Measurements from ENCODE around the gene USP32. TPM values are rescaled to one million over a fixed set of nuclear protein-coding genes. Genes with fewer than 3 reads are reported as not detected.
A peak's percentile ranks its signal among the peaks of the same experiment; 100 is the strongest.

USP32 gene
- polyA plus RNA-seq, 1 experiment: 23.8 TPM

DNA sequence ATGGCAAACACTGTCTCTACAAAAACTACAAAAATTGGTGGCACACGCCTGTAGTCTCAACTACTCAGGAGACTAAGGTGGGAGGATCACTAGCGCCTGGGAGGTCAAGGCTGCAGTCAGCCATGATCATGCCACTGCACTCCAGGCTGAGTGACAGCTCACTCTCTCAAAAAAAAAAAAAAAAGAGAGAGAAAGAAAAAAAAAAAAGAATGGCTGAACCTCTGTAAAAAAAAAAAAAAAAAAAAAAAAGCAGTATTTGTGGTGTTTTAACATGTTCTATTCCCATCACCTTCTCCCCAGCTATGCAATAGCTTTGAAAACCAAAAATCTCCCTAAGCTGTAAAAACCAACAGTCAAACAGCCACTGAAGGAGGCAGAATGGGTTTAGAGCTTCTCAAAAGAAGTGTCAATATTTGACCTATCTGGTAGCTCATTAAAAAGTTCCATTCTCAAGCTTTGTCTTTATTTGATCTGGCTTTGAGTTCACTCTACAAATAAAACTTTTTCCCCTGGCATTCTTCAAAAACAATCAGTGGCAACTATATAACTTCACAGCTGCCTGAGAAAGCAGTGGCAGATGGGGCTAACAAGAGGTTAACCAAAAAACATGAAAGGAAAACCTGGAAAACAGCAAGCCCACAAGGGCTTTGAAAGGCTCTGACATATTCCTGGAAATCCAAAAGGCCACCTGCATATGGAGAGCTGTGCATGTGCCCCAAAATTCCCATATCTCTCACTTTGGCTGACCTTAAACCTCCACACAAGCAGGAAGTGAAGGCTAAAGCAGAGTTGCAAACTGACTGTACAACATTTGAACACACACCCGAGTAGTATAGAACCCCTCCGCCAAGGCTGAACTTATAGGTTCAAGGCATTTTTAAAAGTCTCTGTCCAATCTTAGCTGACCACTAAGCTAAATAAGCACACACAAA is 36.0 kb downstream of the USP32 start:
- Histone ChIP-seq H3K27me3 (ENCODE audit: control insufficient read depth, insufficient read depth, low read length) (no peaks in the 10 kb centered on the region), H3K36me3 (ENCODE audit: control insufficient read depth, insufficient read depth, low read length) (no peaks in the 10 kb centered on the region), H3K4me3 (ENCODE audit: low read depth, low read length) (no peak overlapping the region)
- POLR2A ChIA-PET: no interaction called here
- TF ChIP-seq, protein P1, sequence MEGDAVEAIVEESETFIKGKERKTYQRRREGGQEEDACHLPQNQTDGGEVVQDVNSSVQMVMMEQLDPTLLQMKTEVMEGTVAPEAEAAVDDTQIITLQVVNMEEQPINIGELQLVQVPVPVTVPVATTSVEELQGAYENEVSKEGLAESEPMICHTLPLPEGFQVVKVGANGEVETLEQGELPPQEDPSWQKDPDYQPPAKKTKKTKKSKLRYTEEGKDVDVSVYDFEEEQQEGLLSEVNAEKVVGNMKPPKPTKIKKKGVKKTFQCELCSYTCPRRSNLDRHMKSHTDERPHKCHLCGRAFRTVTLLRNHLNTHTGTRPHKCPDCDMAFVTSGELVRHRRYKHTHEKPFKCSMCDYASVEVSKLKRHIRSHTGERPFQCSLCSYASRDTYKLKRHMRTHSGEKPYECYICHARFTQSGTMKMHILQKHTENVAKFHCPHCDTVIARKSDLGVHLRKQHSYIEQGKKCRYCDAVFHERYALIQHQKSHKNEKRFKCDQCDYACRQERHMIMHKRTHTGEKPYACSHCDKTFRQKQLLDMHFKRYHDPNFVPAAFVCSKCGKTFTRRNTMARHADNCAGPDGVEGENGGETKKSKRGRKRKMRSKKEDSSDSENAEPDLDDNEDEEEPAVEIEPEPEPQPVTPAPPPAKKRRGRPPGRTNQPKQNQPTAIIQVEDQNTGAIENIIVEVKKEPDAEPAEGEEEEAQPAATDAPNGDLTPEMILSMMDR (IDR thresholded peaks at IDR 0.05; ENCODE audit: insufficient read depth, low read depth, low read length): no peak
- CTCF ChIA-PET: interaction anchor here (0.6 to 1.1 kb wide), 3 partner anchors 11 to 149 kb away, joined by 3 to 4 read pairs (median 3); no protein-coding TSS in a partner anchor
- DNase-seq (ENCODE audit: low read depth): no peak

DNA sequence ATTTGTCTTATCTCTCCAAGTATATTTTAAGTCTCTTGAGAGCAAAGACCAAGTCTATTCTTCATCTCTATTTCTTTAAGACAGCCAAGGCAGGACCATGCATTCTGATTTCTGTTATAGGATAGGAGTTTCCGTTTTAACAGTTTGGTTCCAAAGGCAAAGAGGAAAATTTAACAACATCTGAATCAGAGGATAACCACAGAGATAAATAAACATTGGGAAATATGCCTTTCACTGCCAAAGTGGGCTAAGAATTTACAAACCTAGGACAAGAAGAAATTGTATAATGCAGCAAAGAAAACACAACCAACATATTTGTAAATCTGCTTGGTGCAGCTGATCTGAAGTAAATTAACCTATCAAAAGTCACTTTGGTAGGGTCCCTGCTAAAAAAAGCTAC is 37.7 kb downstream of the USP32 start:
- CTCF ChIA-PET: interaction anchor here (0.7 kb wide), 1 partner anchor 11 kb away, joined by 4 read pairs; no protein-coding TSS in a partner anchor
- no peaks in the 10 kb centered on the region for H3K27me3 ChIP-seq (ENCODE audit: control insufficient read depth, insufficient read depth, low read length)
- TF ChIP-seq, protein P1 (IDR thresholded peaks at IDR 0.05; ENCODE audit: insufficient read depth, low read depth, low read length): no peak
- POLR2A ChIA-PET: interaction anchor here (0.6 kb wide), 1 partner anchor 265 kb away, joined by 3 read pairs; no protein-coding TSS in a partner anchor
- H3K4me3 ChIP-seq (ENCODE audit: low read depth, low read length): no peak overlapping the region
- H3K36me3 ChIP-seq (ENCODE audit: control insufficient read depth, insufficient read depth, low read length): no peaks in the 10 kb centered on the region
- DNase-seq (ENCODE audit: low read depth): peak; percentile 84

DNA sequence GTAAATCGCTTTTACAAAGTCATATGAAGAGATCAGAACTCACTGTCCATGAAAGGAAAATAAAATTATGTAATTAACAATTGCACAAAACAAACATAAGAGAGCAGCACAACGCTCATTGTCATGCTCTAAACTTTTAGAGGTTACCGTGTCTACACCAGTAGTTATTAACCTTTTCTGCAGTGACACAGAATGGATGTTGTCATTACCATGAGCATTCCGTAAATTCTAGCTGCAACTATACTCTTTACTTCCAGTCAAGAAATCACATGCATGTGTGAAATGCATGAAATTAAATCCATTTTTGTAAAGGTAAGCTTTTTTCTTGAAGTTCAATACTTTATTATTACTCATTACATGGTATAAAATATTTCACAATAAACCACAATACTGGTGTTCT is 38.2 kb downstream of the USP32 start:
- Histone ChIP-seq H3K27me3 (ENCODE audit: control insufficient read depth, insufficient read depth, low read length) (no peaks in the 10 kb centered on the region), H3K36me3 (ENCODE audit: control insufficient read depth, insufficient read depth, low read length) (no peaks in the 10 kb centered on the region), H3K4me3 (ENCODE audit: low read depth, low read length) (no peak overlapping the region)
- TF ChIP-seq, protein P1 (IDR thresholded peaks at IDR 0.05; ENCODE audit: insufficient read depth, low read depth, low read length): no peak
- ChIA-PET CTCF (no interaction called here), POLR2A (interaction anchor here (0.6 kb wide), 1 partner anchor 266 kb away, joined by 3 read pairs; no protein-coding TSS in a partner anchor)
- no peak for DNase-seq (ENCODE audit: low read depth)

DNA sequence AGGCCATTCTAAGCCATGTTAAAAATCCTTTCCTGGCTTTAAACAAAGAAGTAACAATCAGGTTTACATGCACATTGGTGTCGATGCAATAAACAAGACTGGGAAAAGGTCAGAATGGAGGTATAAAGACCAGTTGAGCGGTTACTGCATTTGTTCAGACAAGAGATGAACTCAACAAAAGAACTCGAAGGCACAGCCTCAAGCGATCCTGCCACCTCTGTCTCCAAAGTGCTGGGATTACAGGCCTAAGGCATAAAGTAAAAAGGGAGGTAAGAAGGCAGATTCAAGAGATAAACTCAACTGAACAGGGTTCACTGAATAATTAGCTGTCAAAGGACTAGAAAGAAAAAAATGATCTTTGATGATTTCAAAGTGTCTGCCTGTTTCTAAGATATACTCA is 39.4 kb downstream of the USP32 start:
- H3K36me3 ChIP-seq (ENCODE audit: control insufficient read depth, insufficient read depth, low read length): no peaks in the 10 kb centered on the region
- no peak overlapping the region for H3K4me3 ChIP-seq (ENCODE audit: low read depth, low read length)
- no peaks in the 10 kb centered on the region for H3K27me3 ChIP-seq (ENCODE audit: control insufficient read depth, insufficient read depth, low read length)
- ChIA-PET POLR2A (no interaction called here), CTCF (no interaction called here)
- TF ChIP-seq, protein P1 (IDR thresholded peaks at IDR 0.05; ENCODE audit: insufficient read depth, low read depth, low read length): no peak
- no peak for DNase-seq (ENCODE audit: low read depth)

DNA sequence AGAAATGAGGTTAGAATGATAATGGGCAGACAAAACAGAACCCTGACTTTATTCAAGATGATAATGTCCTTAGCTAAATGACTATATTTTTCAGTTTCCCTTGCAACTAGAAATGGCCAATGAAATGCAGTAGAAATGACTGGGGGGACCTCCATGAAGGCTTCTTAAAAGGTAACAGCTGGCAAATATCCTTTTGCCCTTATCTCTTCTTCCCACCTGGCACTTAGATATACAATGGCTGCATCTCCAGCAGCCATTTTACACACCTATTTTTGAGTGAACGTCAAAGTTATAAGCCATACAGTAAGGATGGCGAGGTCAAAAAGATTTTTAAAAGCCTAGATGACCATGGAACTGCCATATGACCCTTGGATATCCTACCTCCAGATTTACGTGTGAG is 39.9 kb downstream of the USP32 start:
- Histone ChIP-seq H3K36me3 (ENCODE audit: control insufficient read depth, insufficient read depth, low read length) (no peaks in the 10 kb centered on the region; the same call in 1 of the 2 replicates), H3K27me3 (ENCODE audit: control insufficient read depth, insufficient read depth, low read length) (no peaks in the 10 kb centered on the region), H3K4me3 (ENCODE audit: low read depth, low read length) (no peak overlapping the region)
- DNase-seq (ENCODE audit: low read depth): no peak
- ChIA-PET CTCF (interaction anchor here (1.0 kb wide), 1 partner anchor 21 kb away, joined by 3 read pairs; no protein-coding TSS in a partner anchor), POLR2A (no interaction called here)
- TF ChIP-seq, protein P1 (IDR thresholded peaks at IDR 0.05; ENCODE audit: insufficient read depth, low read depth, low read length): no peak
